Stimulated activated CD4-positive, alpha-beta T cell treated with anti-CD3 and anti-CD28 coated beads, Interleukin-12 subunit alpha, Interleukin-12 subunit beta, amount 100 ng/mL, for 4 hours (primary cell): Measurements from ENCODE around the gene SHISA9.
"Not testable (repeated sequence)": the region's sequence is repeated elsewhere in the genome, so short reads cannot be mapped to it uniquely, and the experiment has no call there.

Source experiments
- DNase-seq: peaks from one replicate; pipeline ENCODE4 v3.0.0-alpha.2; 2020

SHISA9 gene

GRCh38 chr16:12901597-12902461 is at the start of gene SHISA9:
Gene SHISA9 (plus strand): TSS chr16:12901598.
- DNase-seq: no peak

GRCh38 chr16:12853972-12854371 is 47.4 kb upstream of the SHISA9 start:
- no peak for DNase-seq

- not testable (repeated sequence) for DNase-seq
Measured at GRCh38 chr16:12857435-12857834, 44.0 kb upstream of the SHISA9 start.

- no peak for DNase-seq
Measured at GRCh38 chr16:12862327-12862726, 39.1 kb upstream of the SHISA9 start.

DNA sequence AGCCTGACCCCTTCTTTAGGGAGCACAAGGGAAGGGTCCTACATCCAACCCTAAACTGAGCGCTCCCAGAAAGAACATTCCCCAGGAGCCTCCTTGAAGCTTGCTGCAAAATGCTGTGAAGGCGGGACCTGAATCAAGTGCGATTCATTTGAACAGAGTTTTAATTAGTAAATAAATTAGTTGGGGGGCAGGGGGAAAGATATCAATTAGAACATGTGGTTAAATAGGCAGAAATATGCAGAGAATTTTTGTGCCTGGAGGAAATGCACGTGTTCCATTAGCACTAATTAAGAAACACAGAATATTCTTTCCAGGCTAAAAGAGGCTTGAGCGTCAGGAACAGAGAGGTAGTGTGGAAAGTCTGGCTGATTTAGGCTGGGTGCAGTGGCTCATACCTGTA is 38.5 kb upstream of the SHISA9 start:
- DNase-seq: no peak

GRCh38 chr16:12866981-12867551 is 34.3 kb upstream of the SHISA9 start:
- DNase-seq: no peak

GRCh38 chr16:12868169-12868568 is 33.2 kb upstream of the SHISA9 start:
- DNase-seq: no peak

- no peak for DNase-seq
Measured at GRCh38 chr16:12868788-12869187, 32.6 kb upstream of the SHISA9 start.

GRCh38 chr16:12869698-12870427 is 31.5 kb upstream of the SHISA9 start:
- DNase-seq: no peak

DNA sequence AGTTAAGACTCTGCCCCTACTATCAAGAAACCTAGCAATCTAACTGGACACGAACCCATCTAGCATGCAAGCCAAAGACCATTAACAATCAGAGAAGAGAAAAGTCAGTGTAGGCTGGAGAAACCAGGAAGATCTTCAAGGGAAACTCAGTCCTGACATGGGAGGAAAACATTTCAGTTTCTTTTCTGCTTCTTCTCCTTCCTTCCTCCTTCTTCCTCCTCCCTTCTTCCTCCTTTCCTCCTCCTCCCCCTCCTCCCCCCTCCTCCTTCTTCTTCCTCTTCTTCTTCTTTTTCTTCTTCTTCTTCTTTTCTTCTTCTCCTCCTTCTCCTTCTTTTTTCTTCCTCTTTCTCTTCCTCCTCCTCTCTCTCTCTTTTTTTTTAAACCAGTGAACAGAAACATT is 29.6 kb upstream of the SHISA9 start:
- DNase-seq: no peak

GRCh38 chr16:12874186-12874585 is 27.2 kb upstream of the SHISA9 start:
- DNase-seq: no peak

- no peak for DNase-seq
Measured at GRCh38 chr16:12876778-12877177, 24.6 kb upstream of the SHISA9 start.

GRCh38 chr16:12878973-12879372 is 22.4 kb upstream of the SHISA9 start:
- DNase-seq: no peak

DNA sequence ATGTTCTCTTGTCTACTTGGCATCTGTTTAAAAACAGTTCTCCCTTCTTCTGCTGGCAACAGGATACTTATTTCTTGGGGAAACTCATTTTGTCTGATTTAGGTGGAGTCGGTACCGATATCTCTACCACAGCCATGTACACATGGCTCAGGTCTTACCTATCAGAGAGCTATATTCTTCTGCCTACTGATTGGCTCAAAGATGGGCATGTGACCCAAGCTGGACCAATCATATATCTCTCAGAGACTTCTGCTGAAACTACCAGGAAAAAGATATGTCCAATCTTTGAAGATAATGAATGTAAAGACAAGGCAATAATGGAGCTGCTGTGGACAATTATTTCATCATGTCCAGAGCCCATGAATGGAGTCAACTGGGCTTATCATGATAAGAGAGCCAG is 21.6 kb upstream of the SHISA9 start:
- DNase-seq: no peak

GRCh38 chr16:12881182-12881581 is 20.2 kb upstream of the SHISA9 start:
- DNase-seq: no peak

- no peak for DNase-seq
Measured at GRCh38 chr16:12881740-12882139, 19.7 kb upstream of the SHISA9 start.

DNA sequence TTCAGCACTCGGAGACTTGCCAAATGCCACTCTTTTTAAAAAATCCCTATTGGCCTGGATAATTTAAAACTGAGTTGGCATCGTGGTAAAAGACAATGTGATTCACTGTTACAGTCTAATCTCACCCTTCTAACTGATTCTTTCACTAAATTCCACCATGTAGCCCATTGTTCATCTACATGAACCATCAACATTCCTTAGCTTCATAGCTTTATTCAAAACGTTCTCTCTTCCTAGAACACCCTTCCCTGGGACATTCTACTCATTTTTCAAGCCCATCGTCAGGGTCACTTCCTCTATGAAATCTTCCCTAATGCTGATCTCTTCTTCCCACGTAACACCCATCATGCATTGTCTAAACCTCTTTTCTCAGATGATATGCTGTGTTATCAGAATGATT is 15.7 kb upstream of the SHISA9 start:
- no peak for DNase-seq

DNA sequence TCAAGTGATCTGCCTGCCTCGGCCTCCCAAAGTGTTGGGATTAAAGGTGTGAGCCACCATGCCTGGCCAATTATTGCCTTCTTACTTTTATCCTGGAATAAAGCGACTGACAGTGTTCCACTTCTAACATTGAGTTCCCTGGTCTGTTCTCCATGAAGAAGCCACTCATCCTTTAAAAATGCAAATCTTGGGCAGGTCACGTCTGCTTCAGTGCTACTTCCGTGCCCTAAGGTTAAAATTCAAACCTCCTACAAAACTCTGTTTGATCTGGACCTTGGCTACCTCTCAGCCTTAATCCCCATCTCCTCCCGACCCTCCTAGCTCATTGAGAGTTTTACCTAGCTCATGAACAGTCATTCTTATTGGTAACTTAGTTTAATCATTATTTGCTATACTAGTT is 9.6 kb upstream of the SHISA9 start:
- DNase-seq: no peak

DNA sequence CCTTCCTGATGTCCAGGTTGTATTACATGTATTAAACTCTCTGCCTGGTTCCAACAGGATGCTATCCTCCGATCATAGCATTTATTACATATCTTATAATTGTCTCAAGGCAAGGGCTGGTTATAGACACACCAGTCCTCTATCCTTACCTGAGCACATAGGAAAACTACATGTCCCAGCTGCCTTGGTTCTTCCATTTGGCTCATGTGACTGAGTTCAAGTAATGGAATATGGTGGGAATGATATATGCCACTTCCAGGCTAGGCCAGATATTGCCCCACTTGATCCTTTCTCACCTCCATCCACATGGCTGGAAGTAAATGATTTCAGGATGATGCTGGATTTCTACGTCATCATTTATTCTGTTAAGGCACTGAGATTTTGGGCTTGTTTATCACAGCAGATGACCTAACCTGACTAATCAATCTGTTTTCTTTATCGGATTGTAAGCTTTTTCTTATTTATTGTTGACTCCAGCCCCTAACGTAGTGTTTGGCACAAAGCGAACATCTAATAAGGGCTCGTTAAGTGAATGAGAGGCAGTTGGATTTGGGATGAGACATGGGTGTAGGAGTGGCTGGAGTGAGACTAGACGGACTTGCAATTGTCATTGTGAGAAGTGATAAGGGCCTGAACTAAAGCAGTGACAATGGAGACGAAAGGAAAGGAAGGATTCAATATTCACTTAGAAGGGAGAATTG is 8.2 kb upstream of the SHISA9 start:
- no peak for DNase-seq

GRCh38 chr16:12896562-12896961 is 4.8 kb upstream of the SHISA9 start:
- DNase-seq: no peak

DNA sequence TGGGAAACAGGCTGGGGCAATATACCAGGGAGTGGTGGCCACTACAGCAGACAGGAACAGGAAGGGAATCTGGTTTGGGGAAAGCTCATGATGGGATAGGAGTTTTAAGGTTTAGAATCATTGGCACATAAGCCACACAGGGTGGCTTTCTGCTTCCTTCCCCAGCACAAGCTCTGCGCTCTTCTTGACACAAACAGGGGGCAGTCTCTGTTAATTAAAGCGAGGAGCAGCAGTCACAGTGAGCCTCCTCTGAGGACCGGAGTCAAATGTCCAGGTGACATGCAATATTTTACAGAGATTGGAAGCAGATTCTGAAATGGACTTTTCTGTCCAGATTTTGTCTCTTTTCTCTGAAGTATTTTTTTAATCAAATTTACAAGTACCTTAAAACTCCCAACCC is 2.8 kb upstream of the SHISA9 start:
- no peak for DNase-seq

- DNase-seq: no peak
Measured at GRCh38 chr16:12899529-12900143, 1.8 kb upstream of the SHISA9 start.

DNA sequence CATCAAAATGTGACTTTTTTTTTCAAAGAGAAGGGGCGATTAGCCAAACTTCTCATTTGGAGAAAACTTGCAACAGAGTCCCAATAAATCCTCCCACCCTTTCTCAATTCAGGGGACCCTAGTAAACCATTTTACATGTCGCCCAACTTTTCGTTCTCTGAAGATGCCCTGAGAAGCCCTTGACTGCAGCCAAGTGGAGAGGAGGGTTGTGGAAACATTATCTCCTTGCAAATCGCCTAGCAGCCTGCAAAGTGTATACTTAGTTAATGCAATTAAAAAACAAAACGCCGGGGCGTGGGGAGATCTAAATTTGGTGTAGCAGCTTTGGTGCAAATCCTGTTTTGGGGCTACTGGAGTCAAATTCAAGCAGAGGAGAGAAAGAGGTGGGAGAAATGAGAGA is 1.2 kb upstream of the SHISA9 start:
- no peak for DNase-seq
